Measurements from ENCODE around the gene EPB41L2.
"Not testable (repeated sequence)": the region's sequence is repeated elsewhere in the genome, so short reads cannot be mapped to it uniquely, and the experiment has no call there.

Gene EPB41L2

DNA sequence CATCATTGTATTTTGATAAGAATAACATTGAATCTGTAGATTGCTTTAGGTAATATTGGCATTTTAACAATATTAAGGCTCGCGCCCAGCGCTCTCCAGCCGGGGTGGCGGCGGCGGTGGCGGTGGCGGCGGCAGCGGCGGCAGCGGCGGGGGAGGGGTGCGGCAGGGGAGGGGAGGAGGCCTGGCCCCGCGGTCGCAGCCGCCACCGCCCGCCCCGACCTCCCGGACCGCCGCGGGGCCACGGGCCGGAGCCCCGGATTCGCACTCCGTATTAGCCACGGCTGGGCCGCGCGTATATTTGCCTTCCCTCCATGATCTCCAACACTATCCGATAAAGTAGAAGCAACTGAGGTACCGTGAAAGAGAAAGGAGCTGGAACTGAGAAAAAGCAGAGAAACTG is 261.7 kb downstream of the EPB41L2 start:
- DNase-seq (ENCODE audit: low read depth in 2 of 2) = not testable (repeated sequence)

DNA sequence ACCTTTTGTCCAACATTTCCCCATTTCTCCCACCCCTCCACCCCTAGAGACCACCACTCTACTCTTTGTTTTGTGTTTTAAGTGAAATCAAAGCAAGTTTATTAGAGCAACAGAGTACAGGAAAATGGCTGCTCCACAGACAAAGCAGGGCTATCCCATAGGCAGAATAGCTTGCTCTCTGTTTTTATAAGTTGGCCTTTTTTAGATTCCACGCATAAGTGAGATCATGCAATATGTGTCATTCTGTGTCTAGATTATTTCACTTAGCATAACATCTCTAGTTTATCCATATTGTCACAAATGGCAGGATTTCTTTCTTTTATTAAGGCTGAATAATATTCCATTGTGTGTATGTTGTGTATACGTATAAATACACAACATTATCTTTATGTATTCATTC is 266.0 kb downstream of the EPB41L2 start:
- DNase-seq (ENCODE audit: low read depth in 2 of 2) = no peak

DNA sequence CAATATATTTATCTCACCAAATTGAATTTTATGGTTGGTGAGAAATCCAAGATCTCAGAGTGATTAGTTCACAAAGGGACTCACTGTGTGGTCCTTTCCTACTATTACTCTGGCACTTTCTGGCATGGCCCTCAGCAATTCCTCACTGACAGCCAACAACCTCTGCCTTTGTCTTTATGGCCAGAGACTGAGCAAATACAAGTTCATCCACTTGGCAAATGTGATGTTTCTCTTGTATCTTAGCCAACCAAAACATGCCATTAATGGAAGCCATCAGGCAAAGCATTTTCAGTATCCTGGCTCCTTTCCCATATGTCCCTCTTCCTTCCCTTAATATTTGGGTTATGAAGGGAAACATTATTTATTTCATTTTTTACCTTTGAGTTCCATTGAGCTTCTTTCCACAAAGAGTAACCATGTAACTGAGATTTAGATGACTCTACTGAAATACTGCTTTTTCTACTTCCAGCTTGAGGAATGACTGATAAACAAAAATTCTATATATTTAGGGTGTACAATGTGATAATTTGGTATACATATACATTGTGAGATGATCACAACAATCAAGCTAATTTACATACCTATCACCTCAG is 266.6 kb downstream of the EPB41L2 start:
- no peak for DNase-seq (ENCODE audit: low read depth in 2 of 2)

DNA sequence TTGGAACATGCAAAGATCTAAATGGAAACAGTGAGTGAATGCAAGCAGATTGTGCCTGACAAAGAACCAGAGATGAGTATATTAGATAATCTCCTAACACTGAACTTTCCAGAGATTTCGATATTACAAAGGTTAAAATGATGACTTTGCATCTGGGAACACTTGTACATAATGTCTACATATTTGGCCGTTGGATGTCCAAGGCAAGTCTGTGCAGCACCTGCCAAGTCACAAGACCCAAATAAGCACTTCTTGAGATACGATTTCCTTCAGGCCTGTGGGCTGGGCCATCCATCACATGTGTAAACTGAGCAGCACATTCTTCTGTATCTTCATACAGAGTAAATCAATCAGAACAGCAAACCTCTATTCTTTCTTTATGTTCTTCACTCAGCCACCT is 268.3 kb downstream of the EPB41L2 start:
- DNase-seq (ENCODE audit: low read depth in 2 of 2) = no peak

DNA sequence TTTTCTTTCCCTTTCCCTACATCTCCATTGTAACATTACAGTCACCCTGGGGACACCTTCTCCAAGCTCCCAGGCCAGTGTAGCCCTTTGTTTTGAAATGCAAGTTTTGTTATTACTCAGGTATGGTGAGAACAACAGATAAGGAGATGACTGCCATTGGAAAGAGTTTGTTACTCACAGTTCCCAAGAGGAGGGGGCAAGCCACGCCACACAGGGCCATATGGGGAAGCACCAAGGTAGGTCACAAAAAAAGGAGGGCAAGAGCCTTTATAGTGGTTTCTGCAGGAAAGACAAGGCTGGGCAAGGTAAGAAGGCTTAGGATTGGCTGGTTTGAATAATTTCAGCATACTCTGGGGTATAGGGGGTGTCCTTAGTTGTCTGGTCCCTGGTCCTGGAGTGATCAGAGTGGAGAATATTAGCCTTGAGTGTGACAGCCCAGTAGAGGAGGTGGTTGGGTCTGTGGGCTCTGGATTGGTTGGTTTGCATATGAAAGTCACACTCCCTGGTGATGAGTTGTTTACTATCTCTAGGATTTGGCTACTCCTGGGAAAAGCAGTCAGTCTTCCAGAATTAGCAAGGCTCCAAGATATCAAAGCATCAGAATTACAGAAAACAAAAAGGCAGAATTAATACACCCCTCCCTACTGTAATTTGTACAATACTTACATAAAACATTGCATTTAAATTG is 268.9 kb downstream of the EPB41L2 start:
- no peak for DNase-seq (ENCODE audit: low read depth in 2 of 2)

Data from stimulated activated CD4-positive, alpha-beta T cell treated with anti-CD3 and anti-CD28 coated beads, Interleukin-1b, Interleukin-23, amount 100 ng/mL, for 1 hour (primary cell).